K562 (cell line): ENCODE results near the gene DHX8. TPM values are rescaled to one million over a fixed set of nuclear protein-coding genes. Genes with fewer than 3 reads are reported as not detected.

ENCODE experiments used
- ATAC-seq: fragments of 200-7000 bp; cut with Tn5 transposase; 3 replicates; pipeline ENCODE4 v1.9.1; 2020; ENCODE audit warnings: moderate library complexity
- BruUV-seq: library from RNA; stranded (reverse); fragments of 400-500 nt; replicated peaks from 2 replicates; lab custom pipeline; 2021; lab: Mats Ljungman, UMichigan
- CTCF ChIA-PET: fragments of 300-600 bp; formaldehyde crosslinking; extraction: SDS; loops from one replicate; lab custom pipeline; 2021; ENCODE audit warnings: low intra/inter-chr PET ratio; lab: Yijun Ruan, JAX
- POLR2A ChIA-PET: fragments of 300-600, 350-650 bp; sonication (Branson Sonifier 250); formaldehyde crosslinking; extraction: SDS; loops from one replicate; lab custom pipeline; 2021; ENCODE audit warnings: antibody characterized with exemption, inconsistent platforms; lab: Yijun Ruan, JAX
- DNase-seq, 4 experiments: peaks; one replicate each; pipeline versions ENCODE4 v3.0.0 to v3.0.0-alpha.2; 2011 to 2018; ENCODE audit warnings: low spot score in 3 of 4, mixed read lengths in 3 of 4; ENCODE audit errors: extremely low read depth in 1 of 4
- FAIRE-seq: peaks from 2 replicates; lab custom pipeline; 2011; peaks lifted over from hg19 to GRCh38; lab: Jason Lieb, UNC
- H2AFZ ChIP-seq: 2 replicates; pipeline ENCODE4 v1.6.0; 2011; ENCODE audit warnings: low read depth, low read length, control low read depth, inconsistent platforms
- H3K27ac ChIP-seq: fragments of 200-600 bp; 3 replicates; pipeline ENCODE4 v1.8.0; 2011; ENCODE audit warnings: low read depth, mild to moderate bottlenecking, control low read depth, inconsistent platforms, low read length, moderate library complexity, mixed read lengths; ENCODE audit errors: extremely low read depth
- H3K27me3 ChIP-seq, 2 experiments: fragments of 300-600 bp in 1 of 2; 2 replicates in 1 of 2; 3 replicates in 1 of 2; pipeline versions ENCODE4 v1.6.0 to v1.8.0; 2011; ENCODE audit warnings: inconsistent platforms in 2 of 2, low read length in 2 of 2, mild to moderate bottlenecking in 1 of 2, mixed read lengths in 1 of 2, moderate library complexity in 1 of 2; ENCODE audit not compliant: control insufficient read depth in 2 of 2, insufficient read depth in 2 of 2
- H3K36me3 ChIP-seq: fragments of 300-600 bp; 3 replicates; pipeline ENCODE4 v1.8.0; 2011; ENCODE audit warnings: mild to moderate bottlenecking, low read length, inconsistent platforms; ENCODE audit not compliant: control insufficient read depth, insufficient read depth
- H3K4me1 ChIP-seq, 2 experiments: fragments of 200-600 bp in 1 of 2; replicated peaks in 1 of 2; 2 replicates in 1 of 2; 3 replicates in 1 of 2; pipeline versions ENCODE4 v1.5.1 to v1.8.0; 2011; ENCODE audit warnings: inconsistent platforms in 2 of 2, low read length in 2 of 2, mild to moderate bottlenecking in 1 of 2, mixed read lengths in 1 of 2, moderate library complexity in 1 of 2; ENCODE audit not compliant: control insufficient read depth in 2 of 2, insufficient read depth in 2 of 2
- H3K4me2 ChIP-seq: 2 replicates; pipeline ENCODE4 v1.6.1; 2011; ENCODE audit warnings: low read length, control low read depth, inconsistent platforms, mixed read lengths; ENCODE audit not compliant: insufficient read depth
- H3K4me3 ChIP-seq: fragments of 200-600 bp; sonication (generic), shearing (Covaris generic); 2 replicates; pipeline ENCODE4 v1.5.1; 2016; ENCODE audit warnings: control low read depth, inconsistent platforms
- H3K79me2 ChIP-seq: fragments of 200-600 bp; 3 replicates; pipeline ENCODE4 v1.8.0; 2011; ENCODE audit warnings: low read length, inconsistent platforms; ENCODE audit not compliant: control insufficient read depth, insufficient read depth
- H3K9ac ChIP-seq, 2 experiments: 2 replicates each; pipeline versions ENCODE4 v1.6.0 to v1.6.1; 2011; ENCODE audit warnings: low read depth in 2 of 2, low read length in 2 of 2, control low read depth in 1 of 2, inconsistent platforms in 1 of 2, mild to moderate bottlenecking in 1 of 2, mixed read lengths in 1 of 2; ENCODE audit not compliant: insufficient read depth in 1 of 2
- H3K9me1 ChIP-seq: one replicate; pipeline ENCODE4 v1.6.0; 2011; ENCODE audit warnings: inconsistent platforms, mild to moderate bottlenecking, low read length, moderate library complexity; ENCODE audit not compliant: control insufficient read depth, insufficient read depth
- H3K9me3 ChIP-seq: replicated peaks from 2 replicates; pipeline ENCODE4 v1.5.1; 2011; ENCODE audit warnings: low read depth, low read length, inconsistent platforms; ENCODE audit not compliant: control insufficient read depth, insufficient read depth
- H4K20me1 ChIP-seq: replicated peaks from 2 replicates; pipeline ENCODE4 v1.6.1; 2011; ENCODE audit warnings: low read length, inconsistent platforms, mixed read lengths; ENCODE audit not compliant: control insufficient read depth, insufficient read depth
- E2F3 ChIP-seq: fragments of 250-450 bp; sonication (Bioruptor Pico); IDR thresholded peaks from 2 replicates; pipeline ENCODE4 v1.4.0; 2020; ENCODE audit warnings: mild to moderate bottlenecking
- E2F8 ChIP-seq: fragments of 450-650 bp; IDR thresholded peaks from 2 replicates; pipeline ENCODE4 v1.7.1; 2018; ENCODE audit warnings: mild to moderate bottlenecking, low read depth; ENCODE audit not compliant: partially characterized antibody
- HMBOX1 ChIP-seq: sonication (generic); IDR thresholded peaks from 2 replicates; pipeline ENCODE4 v1.6.1; 2016
- L3MBTL2 ChIP-seq: fragments of 450-650 bp; IDR thresholded peaks from 2 replicates; pipeline ENCODE4 v1.6.1; 2016; ENCODE audit warnings: mild to moderate bottlenecking, moderate library complexity
- MEF2D ChIP-seq: conservative IDR thresholded peaks from 2 replicates; pipeline ENCODE4 v1.6.1; 2016; ENCODE audit warnings: low read depth, missing genetic modification characterization, missing compliant biosample characterization
- PRDM10 ChIP-seq: fragments of 450-650 bp; IDR thresholded peaks from 2 replicates; pipeline ENCODE4 v1.6.1; 2018; ENCODE audit not compliant: partially characterized antibody
- SIX5 ChIP-seq, 2 experiments: IDR thresholded peaks; 2 replicates each; pipeline ENCODE4 v1.6.1; 2011; ENCODE audit warnings: low read length in 2 of 2, borderline replicate concordance in 1 of 2, low read depth in 1 of 2, mild to moderate bottlenecking in 1 of 2, moderate library complexity in 1 of 2; ENCODE audit not compliant: insufficient read depth in 1 of 2
- ZNF280B ChIP-seq: fragments of 250-450 bp; sonication (Bioruptor Pico); IDR thresholded peaks from 2 replicates; pipeline ENCODE4 v1.5.1; 2021; ENCODE audit warnings: mild to moderate bottlenecking
- ZNF507 ChIP-seq: conservative IDR thresholded peaks from 2 replicates; pipeline ENCODE4 v1.6.1; 2017; ENCODE audit warnings: missing genetic modification characterization, missing compliant biosample characterization
- WGBS: fragments of 100-300 bp; shearing (Covaris generic); methylation state at CpG from one replicate; pipeline ENCODE4 v1.1.6; 2016; ENCODE audit warnings: low coverage, mixed read lengths; ENCODE audit not compliant: insufficient coverage; ENCODE audit errors: missing lambda C conversion rate; 5-methylcytosine and 5-hydroxymethylcytosine counted together
- in situ Hi-C: fragments of 300-500 bp; cut with MboI; formaldehyde crosslinking; loops from 4 replicates; pipeline ENCODE4 v1.15.0; 2018; ENCODE audit warnings: inconsistent platforms, mixed read lengths
- intact Hi-C: fragments of 100-400 bp; cut with micrococcal nuclease; formaldehyde crosslinking; loops from 2 replicates; pipeline ENCODE4 v1.14.2; 2022
- polyA plus RNA-seq, 8 experiments: library from polyadenylated mRNA; depleted of rRNA in 4 of 8; stranded (reverse) in 5 of 8; unstranded in 3 of 8; fragments of >200 nt; fragmentation: Nextera tagmentation in 2 of 8; fragmentation: Illumina TruSeq in 1 of 8; extraction: Ambion mirVana in 2 of 8; extraction: Trizol in 1 of 8; gene quantifications; 2 replicates each; pipeline versions ENCODE4 v1.2.1 to v1.2.3, GENCODE V29; 2011 to 2014; ENCODE audit warnings: inconsistent platforms in 1 of 8, missing spikeins in 1 of 8
- total RNA-seq, 7 experiments: library from RNA; depleted of rRNA in 6 of 7; stranded (reverse); fragments of >200 nt in 6 of 7; fragmentation: Illumina TruSeq in 2 of 7; extraction: Trizol in 2 of 7; gene quantifications; 2 replicates each; pipeline versions ENCODE4 v1.2.1 to v1.2.3, GENCODE V29; 2011 to 2021; ENCODE audit warnings: low replicate concordance in 1 of 7

Gene DHX8
- total and polyA plus RNA-seq, 9 of the 15 experiments (the other 6 are each of a cell fraction or from before 2014, with no cell fraction given) = 16.7 to 42.5 (median 25.6) TPM

- TF ChIP-seq ZNF280B (CRISPR knock-in tag) (no peak), MEF2D (tag) (no peak)
These were observed 39.4 kb upstream of the DHX8 start (continued) for GRCh38 chr17:43444223-43445008.

GRCh38 chr17:43445009-43445589 is 38.7 kb upstream of the DHX8 start:
- Histone ChIP-seq H4K20me1 (no peaks in the 10 kb centered on the region), H3K4me3 (no peak overlapping the region), H3K9ac (no peak overlapping the region), H2AFZ (no peak overlapping the region), H3K36me3 (no peaks in the 10 kb centered on the region), H3K4me1 (no peaks in the 10 kb centered on the region), H3K27me3 (peaks cover 3 to 9% of the 10 kb centered on the region in 2 experiments; a peak in 3 of 5 replicates), H3K9me3 (no peaks in the 10 kb centered on the region), H3K27ac (no peak overlapping the region), H3K9me1 (no peaks in the 10 kb centered on the region), H3K79me2 (no peaks in the 10 kb centered on the region), H3K4me2 (no peak overlapping the region)
- intact Hi-C loops = no loop called here
- ChIA-PET CTCF (no interaction called here), POLR2A (no interaction called here)
- in situ Hi-C loops = no loop called here
- 2% methylated on average over 5 of the region's 5 CpGs for WGBS
- DNase-seq = no peak
- no peak for FAIRE-seq
- no TSS peak for BruUV-seq
- no peak for ATAC-seq
- TF ChIP-seq PRDM10 (no peak), E2F3 (CRISPR knock-in tag) (no peak), SIX5 (IDR thresholded peaks at IDR 0.05; ENCODE audit: borderline replicate concordance in 1 of 2, insufficient read depth in 1 of 2, low read depth in 1 of 2, low read length in 2 of 2) (no peak), HMBOX1 (no peak), ZNF507 (tag) (no peak), L3MBTL2 (no peak), E2F8 (no peak)
